ENCODE results near the gene PCBP3. TPM values are rescaled to one million over a fixed set of nuclear protein-coding genes. Genes with fewer than 3 reads are reported as not detected.
A peak's percentile ranks its signal among the peaks of the same experiment; 100 is the strongest.
"Not testable (repeated sequence)": the region's sequence is repeated elsewhere in the genome, so short reads cannot be mapped to it uniquely, and the experiment has no call there.

PCBP3 gene
- total RNA-seq, 1 experiment from 2014 or later = not detected

- ChIA-PET CTCF (no interaction called here), POLR2A (interaction anchor here (0.5 kb wide), 1 partner anchor 11 kb away, joined by 3 read pairs; no protein-coding TSS in a partner anchor)
- in situ Hi-C loops (cut with HindIII; ENCODE audit: low pct_unique_long_range_greater_than_20kb, low sequenced_read_pairs) = no loop called here
- no TSS peak for BruUV-seq (replicated peaks)
- peaks cover 4% of the 10 kb centered on the region; the same call in 1 of the 2 replicates for H3K4me1 ChIP-seq (ENCODE audit: control insufficient read depth, insufficient read depth, low read length)
- H3K4me3 ChIP-seq (ENCODE audit: low read depth in 2 of 2, low read length in 2 of 2) = peak overlapping the region in 1 of 2 experiments; percentile 18; a peak in 1 of 4 replicates
- ATAC-seq (peak; percentile 85), DNase-seq (ENCODE audit: low read depth, low spot score) (no peak)
- intact Hi-C loops (cut with micrococcal nuclease; ENCODE audit: unreplicated experiment) = no loop called here
- no peaks in the 10 kb centered on the region for H3K9me3 ChIP-seq (ENCODE audit: control insufficient read depth, insufficient read depth, low read depth, low read length)
- H3K27ac ChIP-seq (ENCODE audit: low read length) = no peak overlapping the region
- peaks cover 3% of the 10 kb centered on the region; the same call in 1 of the 2 replicates for H3K27me3 ChIP-seq (ENCODE audit: control insufficient read depth, insufficient read depth, low read length)
- TF ChIP-seq POLR2AphosphoS5 (IDR thresholded peaks at IDR 0.05; ENCODE audit: low read depth, low read length) (no peak), CTCF (IDR thresholded peaks at IDR 0.05) (no peak), REST (IDR thresholded peaks at IDR 0.05; ENCODE audit: insufficient read depth in 1 of 2, low read depth in 2 of 2, low read length in 1 of 2) (no peak), SIN3A (IDR thresholded peaks at IDR 0.05; ENCODE audit: borderline replicate concordance, insufficient read depth, low read depth, low read length) (no peak), TCF7L2 (IDR thresholded peaks at IDR 0.05; ENCODE audit: low read depth, low read length) (no peak)
- no peaks in the 10 kb centered on the region for H3K36me3 ChIP-seq (ENCODE audit: control insufficient read depth, insufficient read depth, low read length)
These were observed 31.4 kb upstream of the PCBP3 start for GRCh38 chr21:45611939-45612664.

- DNase-seq (ENCODE audit: low read depth, low spot score); H3K36me3 ChIP-seq (ENCODE audit: control insufficient read depth, insufficient read depth, low read length); intact Hi-C loops (cut with micrococcal nuclease; ENCODE audit: unreplicated experiment); H3K4me1 ChIP-seq (ENCODE audit: control insufficient read depth, insufficient read depth, low read length); POLR2A ChIA-PET; CTCF ChIA-PET; BruUV-seq (replicated peaks); H3K4me3 ChIP-seq (ENCODE audit: low read depth in 2 of 2, low read length in 2 of 2); ATAC-seq; H3K9me3 ChIP-seq (ENCODE audit: control insufficient read depth, insufficient read depth, low read depth, low read length); H3K27me3 ChIP-seq (ENCODE audit: control insufficient read depth, insufficient read depth, low read length); in situ Hi-C loops (cut with HindIII; ENCODE audit: low pct_unique_long_range_greater_than_20kb, low sequenced_read_pairs); H3K27ac ChIP-seq (ENCODE audit: low read length): not testable (repeated sequence)
These were observed 30.9 kb upstream of the PCBP3 start for GRCh38 chr21:45612665-45613019.

GRCh38 chr21:45613396-45613795 is 30.1 kb upstream of the PCBP3 start:
- POLR2A ChIA-PET = no interaction called here
- Histone ChIP-seq H3K27me3 (ENCODE audit: control insufficient read depth, insufficient read depth, low read length) (peaks cover 3% of the 10 kb centered on the region; the same call in 1 of the 2 replicates), H3K36me3 (ENCODE audit: control insufficient read depth, insufficient read depth, low read length) (no peaks in the 10 kb centered on the region), H3K4me1 (ENCODE audit: control insufficient read depth, insufficient read depth, low read length) (peaks cover 4% of the 10 kb centered on the region; the same call in 1 of the 2 replicates), H3K4me3 (ENCODE audit: low read depth in 2 of 2, low read length in 2 of 2) (no peak overlapping the region), H3K27ac (ENCODE audit: low read length) (no peak overlapping the region), H3K9me3 (ENCODE audit: control insufficient read depth, insufficient read depth, low read depth, low read length) (no peaks in the 10 kb centered on the region)
- CTCF ChIA-PET = no interaction called here
- no TSS peak for BruUV-seq (replicated peaks)
- in situ Hi-C loops (cut with HindIII; ENCODE audit: low pct_unique_long_range_greater_than_20kb, low sequenced_read_pairs) (no loop called here), intact Hi-C loops (cut with micrococcal nuclease; ENCODE audit: unreplicated experiment) (no loop called here)
- no peak for DNase-seq (ENCODE audit: low read depth, low spot score)
- TF ChIP-seq CTCF (IDR thresholded peaks at IDR 0.05) = no peak
- TF ChIP-seq POLR2AphosphoS5 (IDR thresholded peaks at IDR 0.05; ENCODE audit: low read depth, low read length) = no peak
- TF ChIP-seq TCF7L2 (IDR thresholded peaks at IDR 0.05; ENCODE audit: low read depth, low read length) = no peak
- no peak for TF ChIP-seq REST (IDR thresholded peaks at IDR 0.05; ENCODE audit: insufficient read depth in 1 of 2, low read depth in 2 of 2, low read length in 1 of 2)
- TF ChIP-seq SIN3A (IDR thresholded peaks at IDR 0.05; ENCODE audit: borderline replicate concordance, insufficient read depth, low read depth, low read length) = no peak
- no peak for ATAC-seq

Data from Panc1 (cell line).